ENCODE measurements around the gene RPL29.

- TF ChIP-seq CTCF (IDR thresholded peaks at IDR 0.05) (no peak), ZFX (IDR thresholded peaks at IDR 0.05; ENCODE audit: borderline replicate concordance) (no peak)
These were observed 2.4 kb upstream of the RPL29 start for GRCh38 chr3:51997935-51998596.

Data from 22Rv1 (cell line).